ENCODE measurements around the gene ZBTB7A. TPM values are rescaled to one million over a fixed set of nuclear protein-coding genes. Genes with fewer than 3 reads are reported as not detected.

Gene ZBTB7A
- total RNA-seq, 1 donor from 2014 or later, result 30.0 TPM

DNA sequence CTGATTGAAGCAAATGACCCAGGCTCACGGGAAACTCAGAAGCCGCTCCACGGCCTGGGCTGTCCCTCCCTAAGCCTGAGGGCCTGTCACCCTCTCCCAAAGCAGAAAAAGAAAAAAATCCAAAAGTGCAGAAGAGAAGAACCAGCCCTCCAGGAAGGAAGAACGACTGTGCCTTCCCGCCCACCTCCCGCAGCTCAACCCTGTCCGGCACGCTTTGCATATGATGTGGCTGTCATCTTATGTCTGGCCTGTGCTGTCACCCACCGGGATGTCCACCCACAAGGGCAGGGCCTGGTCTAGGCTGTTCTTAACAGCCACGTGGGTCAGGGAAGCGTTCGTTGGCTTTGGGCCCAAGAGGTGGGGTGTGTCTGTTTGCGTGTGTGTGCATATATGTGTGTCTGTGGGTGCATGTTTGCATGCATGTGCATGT, 13.7 kb downstream of the ZBTB7A start:
- peak overlapping the region; percentile 39 for H3K4me3 Mint-ChIP-seq (ENCODE audit: unreplicated experiment)
- H3K27me3 Mint-ChIP-seq (ENCODE audit: unreplicated experiment), result no peaks in the 10 kb centered on the region
- H3K9me3 Mint-ChIP-seq (ENCODE audit: unreplicated experiment), result no peaks in the 10 kb centered on the region
- H3K4me1 Mint-ChIP-seq (ENCODE audit: unreplicated experiment), result peaks cover 37% of the 10 kb centered on the region
- no peak for DNase-seq (ENCODE audit: extremely low spot score, unreplicated experiment)
- TF ChIP-seq CTCF (IDR thresholded peaks at IDR 0.05), result no peak
- H3K27ac Mint-ChIP-seq (ENCODE audit: unreplicated experiment), result peak overlapping the region; percentile 68
- H3K36me3 Mint-ChIP-seq (ENCODE audit: unreplicated experiment), result peaks cover 25% of the 10 kb centered on the region

- TF ChIP-seq CTCF (IDR thresholded peaks at IDR 0.05), result no peak
- H3K27me3 Mint-ChIP-seq (ENCODE audit: unreplicated experiment), result no peaks in the 10 kb centered on the region
- H3K36me3 Mint-ChIP-seq (ENCODE audit: unreplicated experiment), result peaks cover 25% of the 10 kb centered on the region
- peak overlapping the region; percentile 39 for H3K4me3 Mint-ChIP-seq (ENCODE audit: unreplicated experiment)
- no peaks in the 10 kb centered on the region for H3K9me3 Mint-ChIP-seq (ENCODE audit: unreplicated experiment)
- no peak for DNase-seq (ENCODE audit: extremely low spot score, unreplicated experiment)
- H3K27ac Mint-ChIP-seq (ENCODE audit: unreplicated experiment), result peak overlapping the region; percentile 68
- peaks cover 31% of the 10 kb centered on the region for H3K4me1 Mint-ChIP-seq (ENCODE audit: unreplicated experiment)
Observed at GRCh38 chr19:4052114-4052992, 14.3 kb downstream of the ZBTB7A start.

DNA sequence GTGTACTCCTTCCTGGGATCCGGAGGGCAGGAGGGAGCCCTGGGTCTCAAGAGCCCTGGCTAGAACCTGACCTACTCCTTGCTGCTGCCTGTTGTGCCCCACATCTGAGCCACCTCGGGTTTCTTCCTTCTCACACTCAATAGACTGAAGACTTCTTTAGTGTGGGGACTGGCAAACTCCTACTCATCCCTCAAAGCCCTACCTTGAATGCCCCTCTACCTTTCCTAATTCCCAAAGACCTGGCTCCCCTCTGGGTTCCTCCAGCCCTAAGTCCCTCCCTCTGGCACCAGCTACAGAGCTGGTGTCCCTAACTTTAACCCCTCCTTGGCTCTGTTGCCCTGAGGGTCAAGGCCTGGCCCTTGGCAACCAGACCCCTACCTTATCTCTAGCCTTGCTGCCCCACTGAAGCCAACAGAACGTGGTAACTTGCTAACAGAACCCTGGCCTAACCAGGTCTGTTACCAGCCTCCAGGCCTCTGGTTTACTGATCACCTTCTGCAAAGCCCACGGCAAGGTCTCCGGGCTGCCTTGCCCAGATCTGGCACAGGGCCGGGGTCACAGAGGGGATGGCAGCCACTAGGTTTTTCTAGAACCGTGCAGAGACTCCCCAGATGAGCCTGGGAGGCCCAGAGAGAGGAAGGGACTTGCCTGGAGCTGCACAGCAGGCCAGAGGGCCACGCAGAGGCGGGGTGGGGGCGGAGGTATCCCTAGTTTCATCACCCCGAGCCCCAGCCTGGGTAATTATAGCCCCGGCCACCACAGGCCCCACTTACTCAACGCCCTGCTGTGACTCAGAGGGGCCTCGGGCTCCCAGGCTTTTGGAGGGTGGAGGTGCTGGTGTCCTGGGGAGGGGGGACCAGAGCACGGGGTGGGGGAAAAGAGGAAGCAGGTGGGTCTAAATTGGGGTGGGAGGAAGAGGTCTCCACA, 15.3 kb downstream of the ZBTB7A start:
- DNase-seq (ENCODE audit: extremely low spot score, unreplicated experiment), result no peak
- Mint-ChIP-seq H3K9me3 (ENCODE audit: unreplicated experiment) (no peaks in the 10 kb centered on the region), H3K4me1 (ENCODE audit: unreplicated experiment) (peaks cover 30% of the 10 kb centered on the region), H3K27me3 (ENCODE audit: unreplicated experiment) (no peaks in the 10 kb centered on the region), H3K4me3 (ENCODE audit: unreplicated experiment) (no peak overlapping the region), H3K27ac (ENCODE audit: unreplicated experiment) (peak overlapping the region; percentile 39), H3K36me3 (ENCODE audit: unreplicated experiment) (peaks cover 26% of the 10 kb centered on the region)
- TF ChIP-seq CTCF (IDR thresholded peaks at IDR 0.05), result no peak

DNA sequence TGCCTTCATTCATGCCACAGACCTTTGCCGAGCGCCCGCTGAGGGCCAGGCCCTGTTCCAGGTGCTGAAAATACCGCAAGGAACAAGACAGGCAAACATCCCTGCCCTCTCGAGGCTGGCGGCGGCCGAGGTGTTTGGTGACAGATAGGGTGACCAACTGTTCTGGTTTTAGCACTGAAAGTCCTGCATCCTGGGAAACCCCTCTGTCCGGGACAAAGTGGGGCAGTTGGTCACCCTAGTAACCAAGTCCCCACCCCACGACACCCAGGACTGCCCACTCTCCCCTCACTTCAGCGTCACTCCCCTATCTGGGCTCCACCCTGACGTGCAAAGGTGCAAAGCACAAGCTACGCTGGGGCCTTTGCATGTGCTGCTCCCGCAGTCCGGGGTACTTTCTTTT, 17.3 kb downstream of the ZBTB7A start:
- peak overlapping the region; percentile 9 for H3K27ac Mint-ChIP-seq (ENCODE audit: unreplicated experiment)
- DNase-seq (ENCODE audit: extremely low spot score, unreplicated experiment), result no peak
- H3K36me3 Mint-ChIP-seq (ENCODE audit: unreplicated experiment), result peaks cover 29% of the 10 kb centered on the region
- peaks cover 26% of the 10 kb centered on the region for H3K4me1 Mint-ChIP-seq (ENCODE audit: unreplicated experiment)
- H3K9me3 Mint-ChIP-seq (ENCODE audit: unreplicated experiment), result no peaks in the 10 kb centered on the region
- H3K4me3 Mint-ChIP-seq (ENCODE audit: unreplicated experiment), result no peak overlapping the region
- H3K27me3 Mint-ChIP-seq (ENCODE audit: unreplicated experiment), result no peaks in the 10 kb centered on the region
- no peak for TF ChIP-seq CTCF (IDR thresholded peaks at IDR 0.05)
